Measurements from ENCODE around the gene CYP4X1.
A peak's percentile ranks its signal among the peaks of the same experiment; 100 is the strongest.
"Not testable (repeated sequence)": the region's sequence is repeated elsewhere in the genome, so short reads cannot be mapped to it uniquely, and the experiment has no call there.

The CYP4X1 gene

GRCh38 chr1:47023268-47024140 is at the start of gene CYP4X1:
TSS of gene CYP4X1 (plus strand) at chr1:47023669. CDS start at chr1:47023818, 149 bp downstream.
- DNase-seq = no peak

GRCh38 chr1:46983166-46983829 is 40.2 kb upstream of the CYP4X1 start:
- no peak for DNase-seq

GRCh38 chr1:46983830-46984586 is 39.5 kb upstream of the CYP4X1 start:
- DNase-seq = no peak

- not testable (repeated sequence) for DNase-seq
Observed at GRCh38 chr1:46990541-46990940, 32.9 kb upstream of the CYP4X1 start.

GRCh38 chr1:46991083-46991923 is 32.2 kb upstream of the CYP4X1 start:
- no peak for DNase-seq

GRCh38 chr1:46996659-46997281 is 26.7 kb upstream of the CYP4X1 start:
- peak; percentile 6 for DNase-seq

GRCh38 chr1:47002211-47002610 is 21.3 kb upstream of the CYP4X1 start:
- no peak for DNase-seq

GRCh38 chr1:47003896-47004403 is 19.5 kb upstream of the CYP4X1 start:
- DNase-seq = no peak

- DNase-seq = not testable (repeated sequence)
Observed at GRCh38 chr1:47006437-47006836, 17.0 kb upstream of the CYP4X1 start.

- no peak for DNase-seq
Observed at GRCh38 chr1:47013293-47013692, 10.2 kb upstream of the CYP4X1 start.

GRCh38 chr1:47021070-47021469 is 2.4 kb upstream of the CYP4X1 start:
- no peak for DNase-seq

- DNase-seq = no peak
Observed at GRCh38 chr1:47024141-47024801, 802 bp downstream of the CYP4X1 start.

- no peak for DNase-seq
Observed at GRCh38 chr1:47030170-47030805, 6.8 kb downstream of the CYP4X1 start.

GRCh38 chr1:47031059-47031458 is 7.6 kb downstream of the CYP4X1 start:
- peak; percentile 2 for DNase-seq

- DNase-seq = no peak
Observed at GRCh38 chr1:47031585-47031984, 8.1 kb downstream of the CYP4X1 start.

GRCh38 chr1:47036764-47037163 is 13.3 kb downstream of the CYP4X1 start:
- DNase-seq = no peak

GRCh38 chr1:47059376-47059775 is 35.9 kb downstream of the CYP4X1 start:
- no peak for DNase-seq

- no peak for DNase-seq
Observed at GRCh38 chr1:47067097-47067594, 43.7 kb downstream of the CYP4X1 start, which contains the start of gene CYP4Z1. TSS of gene CYP4Z1 (plus strand) at chr1:47067231. CDS start at chr1:47067491, 260 bp downstream.

- not testable (repeated sequence) for DNase-seq
Observed at GRCh38 chr1:47069080-47069479, 45.6 kb downstream of the CYP4X1 start.

- not testable (repeated sequence) for DNase-seq
Observed at GRCh38 chr1:47069509-47069908, 46.0 kb downstream of the CYP4X1 start.

Data from EL (cell line).